ENCODE measurements around the gene VOPP1.

VOPP1 gene

DNA sequence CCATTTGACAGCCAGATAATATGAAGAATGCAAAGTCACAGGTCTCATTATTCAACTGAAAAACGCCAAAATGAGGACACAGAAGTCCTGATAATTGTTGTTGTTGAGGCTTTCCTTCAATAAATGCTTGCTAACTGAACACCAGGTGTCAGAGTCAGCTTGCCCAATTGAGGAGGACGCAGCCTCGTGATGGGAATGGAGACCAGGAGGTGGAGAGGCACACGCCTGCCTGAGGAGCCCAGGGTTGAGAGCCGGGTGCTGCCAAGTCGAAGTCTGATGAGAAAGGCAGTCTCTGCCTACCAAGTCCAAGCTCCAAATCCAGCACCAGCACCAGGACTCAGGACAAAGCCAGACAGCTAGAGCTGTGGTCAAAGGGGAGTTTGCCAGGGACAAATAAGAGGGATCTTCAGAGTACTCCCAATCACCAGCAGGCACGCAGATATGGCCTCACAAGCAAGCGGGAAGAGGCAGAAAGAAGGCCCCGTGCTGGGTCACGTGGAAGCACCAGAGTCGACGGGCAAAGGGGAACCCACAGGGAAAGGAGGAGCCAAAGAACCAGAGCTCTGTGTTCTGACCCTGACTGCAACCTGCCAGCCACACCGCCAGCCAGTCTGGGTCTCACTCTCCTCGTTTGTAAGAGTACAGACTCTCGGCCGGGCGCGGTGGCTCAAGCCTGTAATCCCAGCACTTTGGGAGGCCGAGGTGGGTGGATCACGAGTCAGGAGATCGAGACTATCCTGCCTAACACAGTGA, 47.6 kb downstream of the VOPP1 start:
- no peak overlapping the region for H3K9ac ChIP-seq (ENCODE audit: low read length)
- H3K4me3 ChIP-seq (ENCODE audit: insufficient read depth, low read length, poor library complexity, severe bottlenecking), result no peak overlapping the region
- no peak overlapping the region for H3K4me2 ChIP-seq (ENCODE audit: low read depth, low read length, poor library complexity, severe bottlenecking)
- peaks cover 30% of the 10 kb centered on the region for H4K20me1 ChIP-seq (ENCODE audit: low read depth, low read length)
- H3K9me2 ChIP-seq (replicated peaks; ENCODE audit: insufficient read depth, low read length), result no peaks in the 10 kb centered on the region
- no peak for TF ChIP-seq EZH2phosphoT487 (conservative IDR thresholded peaks at IDR 0.05; ENCODE audit: low read length)
- TF ChIP-seq CTCF (IDR thresholded peaks at IDR 0.05; ENCODE audit: insufficient read depth, low read length, poor library complexity, severe bottlenecking), result no peak
- H3K36me3 ChIP-seq (ENCODE audit: low read length), result no peaks in the 10 kb centered on the region
- no peaks in the 10 kb centered on the region for H3K27me3 ChIP-seq (ENCODE audit: low read length)
- H3F3A ChIP-seq (ENCODE audit: insufficient read depth), result no peaks in the 10 kb centered on the region
- H3K9me3 ChIP-seq (ENCODE audit: insufficient read depth, low read length), result no peaks in the 10 kb centered on the region
- H3K27ac ChIP-seq (ENCODE audit: low read depth, low read length), result no peak overlapping the region
- H3K79me2 ChIP-seq (ENCODE audit: insufficient read depth, low read length), result peaks cover 82% of the 10 kb centered on the region
- H2AFZ ChIP-seq (ENCODE audit: low read depth, low read length, severe bottlenecking), result no peak overlapping the region

GRCh38 chr7:55523366-55523765, 48.9 kb downstream of the VOPP1 start:
- Histone ChIP-seq H3K27me3 (ENCODE audit: low read length) (no peaks in the 10 kb centered on the region), H3K79me2 (ENCODE audit: insufficient read depth, low read length) (peaks cover 71% of the 10 kb centered on the region), H3K9ac (ENCODE audit: low read length) (no peak overlapping the region), H4K20me1 (ENCODE audit: low read depth, low read length) (peaks cover 27% of the 10 kb centered on the region), H3F3A (ENCODE audit: insufficient read depth) (no peaks in the 10 kb centered on the region), H3K9me3 (ENCODE audit: insufficient read depth, low read length) (no peaks in the 10 kb centered on the region), H3K9me2 (replicated peaks; ENCODE audit: insufficient read depth, low read length) (no peaks in the 10 kb centered on the region), H3K4me3 (ENCODE audit: insufficient read depth, low read length, poor library complexity, severe bottlenecking) (no peak overlapping the region), H3K27ac (ENCODE audit: low read depth, low read length) (peak overlapping the region; percentile 22; the same call in 1 of the 2 replicates), H3K4me2 (ENCODE audit: low read depth, low read length, poor library complexity, severe bottlenecking) (no peak overlapping the region), H2AFZ (ENCODE audit: low read depth, low read length, severe bottlenecking) (no peak overlapping the region), H3K36me3 (ENCODE audit: low read length) (no peaks in the 10 kb centered on the region)
- TF ChIP-seq CTCF (IDR thresholded peaks at IDR 0.05; ENCODE audit: insufficient read depth, low read length, poor library complexity, severe bottlenecking), result no peak
- TF ChIP-seq EZH2phosphoT487 (conservative IDR thresholded peaks at IDR 0.05; ENCODE audit: low read length), result no peak

- H3K4me2 ChIP-seq (ENCODE audit: low read depth, low read length, poor library complexity, severe bottlenecking), result no peak overlapping the region
- no peaks in the 10 kb centered on the region for H3F3A ChIP-seq (ENCODE audit: insufficient read depth)
- peaks cover 59% of the 10 kb centered on the region for H3K79me2 ChIP-seq (ENCODE audit: insufficient read depth, low read length)
- no peaks in the 10 kb centered on the region for H3K27me3 ChIP-seq (ENCODE audit: low read length)
- H4K20me1 ChIP-seq (ENCODE audit: low read depth, low read length), result peaks cover 18% of the 10 kb centered on the region; the same call in 1 of the 2 replicates
- H3K36me3 ChIP-seq (ENCODE audit: low read length), result no peaks in the 10 kb centered on the region
- H2AFZ ChIP-seq (ENCODE audit: low read depth, low read length, severe bottlenecking), result no peak overlapping the region
- no peak overlapping the region for H3K9ac ChIP-seq (ENCODE audit: low read length)
- no peaks in the 10 kb centered on the region for H3K9me3 ChIP-seq (ENCODE audit: insufficient read depth, low read length)
- H3K9me2 ChIP-seq (replicated peaks; ENCODE audit: insufficient read depth, low read length), result no peaks in the 10 kb centered on the region
- H3K4me3 ChIP-seq (ENCODE audit: insufficient read depth, low read length, poor library complexity, severe bottlenecking), result no peak overlapping the region
- no peak for TF ChIP-seq EZH2phosphoT487 (conservative IDR thresholded peaks at IDR 0.05; ENCODE audit: low read length)
- no peak for TF ChIP-seq CTCF (IDR thresholded peaks at IDR 0.05; ENCODE audit: insufficient read depth, low read length, poor library complexity, severe bottlenecking)
- no peak overlapping the region for H3K27ac ChIP-seq (ENCODE audit: low read depth, low read length)
These were observed 50.1 kb downstream of the VOPP1 start for GRCh38 chr7:55521917-55522902.
